Small intestine (tissue), 7 donors: ENCODE results near the gene CD82. TPM values are rescaled to one million over a fixed set of nuclear protein-coding genes. Genes with fewer than 3 reads are reported as not detected.
A peak's percentile ranks its signal among the peaks of the same experiment; 100 is the strongest.

Experiments used
- DNase-seq, 2 donors: peaks; one replicate each; pipeline versions ENCODE4 v3.0.0 to v3.0.0-alpha.2; 2013
- FAIRE-seq: peaks from 2 replicates; lab custom pipeline; 2012; peaks lifted over from hg19 to GRCh38; lab: Jason Lieb, UNC
- H3K27ac ChIP-seq, 3 donors: one replicate each; pipeline ENCODE4 v1.5.1; 2013; ENCODE audit warnings: low read length in 2 of 3, mild to moderate bottlenecking in 2 of 3, control low read depth in 1 of 3, inconsistent platforms in 1 of 3, low read depth in 1 of 3, moderate library complexity in 1 of 3
- H3K27me3 ChIP-seq, 3 donors: one replicate each; pipeline ENCODE4 v1.6.1; 2013; ENCODE audit warnings: low read length in 3 of 3, inconsistent platforms in 1 of 3; ENCODE audit not compliant: control insufficient read depth in 3 of 3, insufficient read depth in 3 of 3
- H3K36me3 ChIP-seq, 3 donors: one replicate each; pipeline ENCODE4 v1.6.1; 2013; ENCODE audit warnings: low read length in 3 of 3, inconsistent platforms in 1 of 3, low read depth in 1 of 3, mild to moderate bottlenecking in 1 of 3, moderate library complexity in 1 of 3; ENCODE audit not compliant: control insufficient read depth in 3 of 3, insufficient read depth in 2 of 3
- H3K4me1 ChIP-seq, 3 donors: one replicate each; pipeline ENCODE4 v1.6.1; 2013; ENCODE audit warnings: low read length in 2 of 3, inconsistent platforms in 1 of 3, low read depth in 1 of 3, mild to moderate bottlenecking in 1 of 3, moderate library complexity in 1 of 3; ENCODE audit not compliant: control insufficient read depth in 3 of 3, insufficient read depth in 2 of 3
- H3K4me3 ChIP-seq, 3 donors: one replicate each; pipeline ENCODE4 v1.5.1; 2013; ENCODE audit warnings: low read length in 3 of 3, control low read depth in 1 of 3, inconsistent platforms in 1 of 3, low read depth in 1 of 3, mild to moderate bottlenecking in 1 of 3, moderate library complexity in 1 of 3
- H3K9me3 ChIP-seq, 2 donors: one replicate each; pipeline ENCODE4 v1.6.1; 2013; ENCODE audit warnings: low read depth in 1 of 2, low read length in 1 of 2; ENCODE audit not compliant: control insufficient read depth in 2 of 2, insufficient read depth in 1 of 2
- WGBS, 3 donors: extraction: QIAGEN DNeasy Blood & Tissue Kit; methylation state at CpG; one replicate each; pipeline ENCODE4 v1.1.7; 2013; 5-methylcytosine and 5-hydroxymethylcytosine counted together
- polyA plus RNA-seq, 4 donors: library from polyadenylated mRNA; stranded (reverse) in 3 of 4; unstranded in 1 of 4; fragments of 200-250 nt in 3 of 4; fragments of 120-200 nt in 1 of 4; gene quantifications; one replicate each; pipeline versions ENCODE4 v1.2.1 to v1.2.3, GENCODE V29; 2013
- donor health status: healthy with polysubstance abuse.
- donor health status: control.
- donor health status: control.
- donor health status: Bipolar disorder and iron deficiency.
- donor health status: healthy.

The CD82 gene
- polyA plus RNA-seq, 4 donors = 24.2 to 108 (median 69.9) TPM

GRCh38 chr11:44611687-44612434 lies 46.4 kb downstream of the CD82 start:
- H3K4me3 ChIP-seq = no peak overlapping the region
- WGBS, 3 donors = 57 to 70% (median 61%) methylated on average over 7 of the region's 7 CpGs
- H3K27ac ChIP-seq = peak overlapping the region in 1 of 3 donors; percentile 40
- peaks cover 0 to 61% (median 7%) of the 10 kb centered on the region in 3 donors for H3K4me1 ChIP-seq
- peaks cover 0 to 72% (median 9%) of the 10 kb centered on the region in 3 donors for H3K36me3 ChIP-seq
- DNase-seq (no peak), FAIRE-seq (no peak)
- no peaks in the 10 kb centered on the region for H3K9me3 ChIP-seq
- no peaks in the 10 kb centered on the region for H3K27me3 ChIP-seq

GRCh38 chr11:44613153-44613552 lies 47.7 kb downstream of the CD82 start:
- WGBS, 3 donors = 48 to 71% (median 54%) methylated on average over 6 of the region's 6 CpGs
- H3K27ac ChIP-seq = peak overlapping the region in 1 of 3 donors; percentile 65
- FAIRE-seq (no peak), DNase-seq (peak; percentile 63 to 69)
- no peaks in the 10 kb centered on the region for H3K27me3 ChIP-seq
- peaks cover 0 to 74% (median 6%) of the 10 kb centered on the region in 3 donors for H3K36me3 ChIP-seq
- peaks cover 0 to 55% (median 7%) of the 10 kb centered on the region in 3 donors for H3K4me1 ChIP-seq
- H3K4me3 ChIP-seq = no peak overlapping the region
- no peaks in the 10 kb centered on the region for H3K9me3 ChIP-seq

- Histone ChIP-seq H3K36me3 (peaks cover 0 to 74% (median 6%) of the 10 kb centered on the region in 3 donors), H3K27me3 (no peaks in the 10 kb centered on the region), H3K4me3 (no peak overlapping the region), H3K4me1 (peaks cover 0 to 48% (median 7%) of the 10 kb centered on the region in 3 donors), H3K27ac (peak overlapping the region in 1 of 3 donors; percentile 65), H3K9me3 (no peaks in the 10 kb centered on the region)
- FAIRE-seq (no peak), DNase-seq (no peak)
- 92 to 95% (median 95%) methylated on average over 7 of the region's 7 CpGs for WGBS, 3 donors
Observed at GRCh38 chr11:44614281-44614775, 48.9 kb downstream of the CD82 start.

- Histone ChIP-seq H3K4me1 (peaks cover 0 to 48% (median 7%) of the 10 kb centered on the region in 3 donors), H3K4me3 (no peak overlapping the region), H3K27me3 (no peaks in the 10 kb centered on the region), H3K27ac (peak overlapping the region in 1 of 3 donors; percentile 8), H3K36me3 (peaks cover 0 to 71% (median 6%) of the 10 kb centered on the region in 3 donors), H3K9me3 (no peaks in the 10 kb centered on the region)
- peak in 1 of 2 donors; percentile 67 for DNase-seq
- no peak for FAIRE-seq
- 61 to 80% (median 67%) methylated on average over 15 of the region's 15 CpGs for WGBS, 3 donors
Observed at GRCh38 chr11:44615041-44615755, 49.7 kb downstream of the CD82 start.

- peaks cover 0 to 54% (median 7%) of the 10 kb centered on the region in 3 donors for H3K4me1 ChIP-seq
- H3K4me3 ChIP-seq = no peak overlapping the region
- no peak overlapping the region for H3K27ac ChIP-seq
- peaks cover 0 to 71% (median 6%) of the 10 kb centered on the region in 3 donors for H3K36me3 ChIP-seq
- FAIRE-seq = no peak
- H3K27me3 ChIP-seq = no peaks in the 10 kb centered on the region
- no peak for DNase-seq
- WGBS, 3 donors = 89 to 93% (median 92%) methylated on average over 14 of the region's 14 CpGs
- H3K9me3 ChIP-seq = no peaks in the 10 kb centered on the region
Observed at GRCh38 chr11:44615913-44616791, 50.7 kb downstream of the CD82 start.

GRCh38 chr11:44617671-44618461 lies 52.4 kb downstream of the CD82 start:
- Histone ChIP-seq H3K27me3 (no peaks in the 10 kb centered on the region), H3K4me3 (no peak overlapping the region), H3K27ac (no peak overlapping the region), H3K9me3 (no peaks in the 10 kb centered on the region), H3K4me1 (peaks cover 0 to 52% (median 5%) of the 10 kb centered on the region in 3 donors), H3K36me3 (peaks cover 0 to 75% (median 6%) of the 10 kb centered on the region in 3 donors)
- FAIRE-seq (no peak), DNase-seq (no peak)
- 90 to 95% (median 92%) methylated on average over 16 to 18 of the region's 18 CpGs for WGBS, 3 donors

GRCh38 chr11:44618561-44619425 lies 53.3 kb downstream of the CD82 start:
- Histone ChIP-seq H3K27ac (no peak overlapping the region), H3K36me3 (peaks cover 0 to 75% (median 6%) of the 10 kb centered on the region in 3 donors), H3K9me3 (no peaks in the 10 kb centered on the region), H3K27me3 (no peaks in the 10 kb centered on the region), H3K4me3 (no peak overlapping the region), H3K4me1 (peaks cover 0 to 46% (median 5%) of the 10 kb centered on the region in 3 donors)
- FAIRE-seq (no peak), DNase-seq (no peak)
- WGBS, 3 donors = 90 to 95% (median 93%) methylated on average over 22 of the region's 22 CpGs
